ENCODE results near the gene TPRG1.

- no peak for TF ChIP-seq POLR2A (IDR thresholded peaks at IDR 0.05; ENCODE audit: control extremely low read depth in 1 of 2, low read depth in 2 of 2, low read length in 2 of 2)
- no peak for TF ChIP-seq NANOG (IDR thresholded peaks at IDR 0.05; ENCODE audit: insufficient read depth, low read depth, low read length, poor library complexity, severe bottlenecking)
- no peak for TF ChIP-seq CTCF (IDR thresholded peaks at IDR 0.05; ENCODE audit: control extremely low read depth in 1 of 3, insufficient read depth in 1 of 3, low read depth in 1 of 3, low read length in 3 of 3)
- no peak for TF ChIP-seq YY1 (IDR thresholded peaks at IDR 0.05; ENCODE audit: low read depth, low read length)
- TF ChIP-seq CREB1 (IDR thresholded peaks at IDR 0.05) = no peak
- TF ChIP-seq E2F6 (IDR thresholded peaks at IDR 0.05) = no peak
- no peak for TF ChIP-seq SIX5 (IDR thresholded peaks at IDR 0.05; ENCODE audit: low read depth, low read length)
- no peak for TF ChIP-seq PHF8 (conservative IDR thresholded peaks at IDR 0.05; ENCODE audit: low read depth, low read length)
- no peak for TF ChIP-seq MAFK (IDR thresholded peaks at IDR 0.05; ENCODE audit: low read depth, low read length)
- TF ChIP-seq SP1 (IDR thresholded peaks at IDR 0.05; ENCODE audit: low read depth, low read length) = no peak
- TF ChIP-seq TBP (IDR thresholded peaks at IDR 0.05; ENCODE audit: low read depth, low read length) = no peak
- no peak for TF ChIP-seq POLR2AphosphoS5 (IDR thresholded peaks at IDR 0.05; ENCODE audit: low read depth, low read length)
Measured at GRCh38 chr3:189289251-189289650, 117.5 kb downstream of the TPRG1 start.

Data from H1 (cell line).